NCI-H2029 treated with DMSO at 0.1 percent for 48 hours (cell line): ENCODE results near the gene GRIP1.

ENCODE experiments used
- DNase-seq: peaks from one replicate; lab custom pipeline; 2025; lab: John Stamatoyannopoulos, UW

GRIP1 gene

DNA sequence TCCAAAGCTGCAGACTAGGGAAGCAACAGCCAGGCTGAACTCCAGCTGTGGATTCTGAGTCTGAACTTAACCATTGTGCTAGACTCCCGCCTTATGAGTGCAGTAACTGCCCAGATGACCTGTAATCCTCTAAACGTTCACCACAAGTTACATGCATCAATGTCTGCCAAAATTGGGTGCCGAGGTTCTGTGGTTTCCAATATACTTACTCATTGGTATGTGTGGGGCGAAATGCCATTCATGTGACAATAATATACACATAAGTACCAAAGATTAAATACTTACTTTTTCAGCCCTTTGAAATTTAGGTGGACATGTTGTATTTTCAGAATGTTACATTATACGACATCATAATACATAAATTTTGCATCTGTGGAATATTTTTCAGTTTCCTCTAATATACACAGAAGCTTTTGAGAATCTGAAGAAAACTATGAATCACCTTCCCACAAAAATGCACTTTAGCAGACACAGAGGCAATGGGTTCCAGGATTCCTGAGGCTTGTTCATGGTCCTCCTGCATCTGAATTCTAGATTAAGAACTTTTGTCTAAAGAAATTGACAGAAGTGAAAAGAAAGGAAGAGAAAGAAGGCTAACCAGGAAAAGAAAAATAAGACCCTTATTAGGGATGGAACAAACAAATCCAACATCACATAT, 31.7 kb downstream of the GRIP1 start:
- no peak for DNase-seq

- no peak for DNase-seq
Measured at GRCh38 chr12:66644151-66644550, 34.7 kb downstream of the GRIP1 start.

GRCh38 chr12:66640691-66641460, 38.0 kb downstream of the GRIP1 start:
- DNase-seq: no peak

DNA sequence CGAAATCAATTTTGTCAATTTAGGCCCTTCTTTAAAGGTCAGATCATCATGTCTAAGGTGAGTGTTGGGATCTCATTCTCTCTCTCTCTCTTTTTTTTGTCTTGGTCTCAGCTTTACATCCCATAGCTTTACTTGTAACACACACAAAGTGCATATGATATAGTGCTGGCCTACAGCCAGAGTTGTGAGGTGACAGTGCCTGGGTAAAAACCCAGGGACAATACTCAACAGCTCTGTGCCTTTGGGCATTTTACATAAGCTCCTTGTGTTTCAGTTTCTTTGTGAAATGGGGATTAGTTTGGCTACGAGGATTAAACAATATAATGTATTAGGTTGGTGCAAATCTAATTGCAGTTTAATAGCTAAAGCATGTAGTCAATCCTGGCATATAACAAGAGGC, 40.2 kb downstream of the GRIP1 start:
- no peak for DNase-seq

- DNase-seq: no peak
Measured at GRCh38 chr12:66637699-66638301, 41.1 kb downstream of the GRIP1 start.

GRCh38 chr12:66636771-66637170, 42.1 kb downstream of the GRIP1 start:
- DNase-seq: no peak

DNA sequence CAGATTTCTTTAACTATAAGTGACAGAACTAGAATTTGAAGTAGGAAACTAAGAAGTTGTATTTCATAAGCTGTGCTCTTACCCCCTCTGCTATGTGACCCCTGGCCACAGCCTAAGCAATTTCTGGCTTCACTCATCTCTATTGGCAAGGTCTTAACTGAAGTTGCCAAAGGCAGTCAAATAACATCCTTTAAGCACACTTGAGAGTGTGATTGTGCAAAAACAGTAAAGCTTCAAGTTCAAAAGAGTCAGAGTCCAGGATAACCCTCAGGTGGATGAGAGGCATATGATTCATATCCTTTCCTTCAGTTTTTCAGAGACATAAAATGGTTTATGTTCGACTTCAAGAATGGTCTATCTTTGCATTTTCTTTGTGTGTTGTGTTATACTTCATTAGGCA, 45.2 kb downstream of the GRIP1 start:
- DNase-seq: no peak

GRCh38 chr12:66629138-66629870, 49.6 kb downstream of the GRIP1 start:
- no peak for DNase-seq

GRCh38 chr12:66627988-66628317, 50.9 kb downstream of the GRIP1 start:
- DNase-seq: peak; percentile 30

DNA sequence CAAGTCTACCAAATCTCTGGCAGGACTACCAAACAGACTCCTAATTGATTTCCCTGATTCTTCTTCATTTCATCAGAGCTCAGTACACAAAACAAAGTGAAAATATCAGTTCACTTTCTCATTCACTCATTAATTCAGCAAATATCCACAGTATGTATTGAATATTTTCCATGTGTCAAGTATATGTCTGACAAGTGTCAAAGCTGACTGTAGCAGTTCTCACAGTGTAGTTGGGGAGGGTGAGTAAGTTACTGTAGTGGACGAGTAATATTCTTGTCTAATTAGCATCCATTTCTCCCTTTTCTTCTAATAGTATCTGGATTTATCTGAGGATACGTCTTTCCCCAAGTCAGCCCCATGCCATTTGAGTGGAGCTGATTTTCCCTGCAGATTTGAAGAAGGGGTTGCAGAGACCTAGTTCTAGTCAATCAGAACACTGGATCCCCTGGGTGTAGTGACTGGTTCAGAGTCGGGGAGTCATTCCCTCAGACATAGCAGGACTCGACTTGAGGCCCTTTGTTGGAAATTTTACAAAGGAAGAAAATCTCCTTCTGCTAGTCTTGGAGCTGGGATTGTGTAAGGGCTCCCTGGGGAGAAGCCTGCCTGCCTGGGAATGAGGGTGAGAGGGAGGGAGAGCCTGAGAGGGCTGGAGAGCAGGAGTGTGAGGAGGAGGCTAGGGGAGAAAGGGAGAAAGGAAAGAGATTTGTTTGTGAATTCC, 51.4 kb downstream of the GRIP1 start:
- DNase-seq: no peak

- no peak for DNase-seq
Measured at GRCh38 chr12:66624806-66625205, 54.1 kb downstream of the GRIP1 start.

DNA sequence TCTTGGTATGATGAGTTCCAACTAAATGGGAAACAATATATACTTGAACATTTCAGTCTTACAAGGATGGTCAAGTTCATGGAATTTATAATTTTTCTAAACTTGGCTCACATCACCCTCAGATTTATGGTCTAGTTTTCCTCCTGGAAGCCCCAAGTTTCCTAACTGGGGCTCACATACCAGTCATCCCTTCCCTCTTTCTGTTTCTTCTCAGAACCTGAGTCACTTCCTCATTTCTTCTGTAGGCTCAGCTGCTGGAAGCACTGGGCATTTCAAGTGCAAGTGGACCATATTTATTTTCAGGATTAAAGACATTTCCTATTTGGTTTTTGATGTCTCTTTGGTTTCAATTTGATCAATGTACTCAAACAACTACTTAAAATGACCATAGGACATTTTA, 55.4 kb downstream of the GRIP1 start:
- no peak for DNase-seq

GRCh38 chr12:66620688-66621087, 58.2 kb downstream of the GRIP1 start:
- no peak for DNase-seq

- no peak for DNase-seq
Measured at GRCh38 chr12:66620026-66620425, 58.9 kb downstream of the GRIP1 start.

- no peak for DNase-seq
Measured at GRCh38 chr12:66617991-66618390, 60.9 kb downstream of the GRIP1 start.

GRCh38 chr12:66612090-66612775, 66.6 kb downstream of the GRIP1 start:
- DNase-seq: no peak

GRCh38 chr12:66607147-66607546, 71.7 kb downstream of the GRIP1 start:
- DNase-seq: no peak

GRCh38 chr12:66605293-66605692, 73.6 kb downstream of the GRIP1 start:
- no peak for DNase-seq

- no peak for DNase-seq
Measured at GRCh38 chr12:66603981-66604479, 74.8 kb downstream of the GRIP1 start.

DNA sequence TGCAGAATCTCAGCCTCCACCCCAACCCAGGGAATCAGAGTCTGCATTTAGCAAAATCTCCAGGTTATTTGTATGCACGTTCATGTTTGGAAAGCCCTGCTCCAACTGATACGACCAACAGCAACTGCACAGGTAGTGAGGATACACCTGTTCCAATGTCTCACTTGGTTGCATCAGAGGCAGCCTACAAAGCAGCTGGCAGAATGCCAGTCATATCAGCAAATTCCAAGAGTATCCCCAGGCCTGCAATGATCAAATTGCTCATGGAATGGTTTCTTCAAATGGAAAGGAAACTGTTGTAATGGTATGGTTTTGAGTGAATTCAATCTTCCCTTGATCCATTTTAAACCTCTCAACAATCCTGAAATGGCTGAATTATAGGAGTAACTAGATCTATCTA, 75.4 kb downstream of the GRIP1 start:
- DNase-seq: peak; percentile 69

DNA sequence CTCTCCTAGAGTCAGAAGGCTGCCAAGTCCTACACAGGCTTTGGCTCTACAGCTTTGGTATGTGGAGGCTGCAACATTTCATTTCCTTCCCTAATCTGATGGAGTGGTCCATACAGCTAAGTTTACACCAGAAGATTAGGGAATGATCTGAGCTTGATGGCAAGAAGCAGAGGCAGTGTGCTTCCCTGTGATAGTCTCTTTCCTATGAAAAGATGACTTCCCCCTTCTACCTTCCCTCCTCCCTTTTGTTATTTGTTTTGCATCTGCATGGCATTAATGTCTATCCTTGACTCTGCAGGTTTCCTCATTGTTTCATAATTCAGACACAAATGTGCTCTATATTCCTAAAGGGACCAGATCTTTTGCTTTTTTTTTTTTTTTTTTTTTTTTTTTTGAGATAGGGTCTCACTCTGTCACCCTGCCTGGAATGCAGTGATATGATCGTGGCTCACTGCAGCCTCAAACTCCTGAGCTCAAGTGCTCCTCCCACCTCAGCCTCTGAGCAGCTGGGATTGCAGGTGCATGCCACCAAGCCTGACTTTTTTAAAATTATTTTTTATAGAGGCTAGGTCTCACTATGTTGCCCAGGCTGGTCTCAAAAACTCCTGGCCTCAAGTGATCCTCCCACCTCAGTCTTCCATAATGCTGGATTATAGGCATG, 76.3 kb downstream of the GRIP1 start:
- no peak for DNase-seq
